ENCODE data around the gene DCLK1.

Gene DCLK1

DNA sequence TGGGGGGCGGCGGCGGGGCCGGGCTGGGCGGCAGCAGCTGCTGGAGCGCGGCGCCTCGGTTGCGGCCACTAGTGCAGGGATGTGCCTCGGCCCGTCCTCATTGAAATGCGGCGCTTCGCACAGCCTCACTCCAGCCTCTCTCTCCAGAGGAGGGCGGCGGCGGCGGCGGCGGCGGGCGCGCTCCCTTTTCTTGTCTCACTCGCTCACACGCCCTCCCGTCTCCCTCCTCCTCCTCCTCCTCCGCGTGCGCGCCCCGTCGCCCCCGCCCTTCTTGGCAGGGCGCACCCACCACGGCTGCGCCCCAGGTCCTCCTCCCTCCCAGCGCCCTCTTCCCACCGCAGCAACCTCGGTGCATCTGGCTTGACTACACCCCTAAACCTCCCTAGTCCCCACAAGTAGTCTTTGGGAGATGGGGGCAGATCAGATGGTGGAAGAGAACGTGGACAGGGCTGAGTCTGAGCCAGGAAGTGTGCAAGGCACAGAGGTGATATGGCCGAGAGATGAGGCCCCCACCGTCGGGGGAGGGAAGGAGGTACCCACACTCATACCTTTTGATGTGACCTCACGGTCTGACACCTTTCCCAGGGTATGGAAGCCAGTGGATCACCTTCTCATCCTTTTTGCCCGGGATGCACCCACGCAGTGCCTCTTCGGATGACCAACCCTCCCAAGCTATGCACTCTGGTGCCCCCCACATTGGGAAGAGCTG lies at the start of gene DCLK1:
Gene DCLK1 (minus strand): TSS at position 161 of the 709 bp plus-strand sequence.
- DNase-seq (ENCODE audit: low read depth, low spot score) = no peak

DNA sequence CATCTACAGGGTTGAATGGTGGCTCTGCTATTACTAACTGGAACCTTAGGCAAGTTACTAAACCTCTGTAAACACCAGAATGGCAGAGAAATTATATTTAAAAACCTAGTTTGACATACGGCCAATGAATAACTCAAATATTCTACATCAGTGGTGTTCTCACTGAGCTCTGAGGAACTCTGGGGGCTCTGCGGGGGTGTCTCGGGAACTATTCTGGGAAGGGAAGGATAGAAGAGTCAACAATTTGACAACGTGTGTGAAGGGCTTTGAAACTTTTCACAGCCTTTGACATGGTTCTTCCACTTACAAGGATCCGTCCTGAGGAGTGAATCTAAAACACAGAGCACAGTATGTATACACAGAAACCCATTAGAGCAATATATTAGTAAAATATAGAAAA lies 44.4 kb upstream of the DCLK1 start:
- DNase-seq (ENCODE audit: low read depth, low spot score) = no peak

DNA sequence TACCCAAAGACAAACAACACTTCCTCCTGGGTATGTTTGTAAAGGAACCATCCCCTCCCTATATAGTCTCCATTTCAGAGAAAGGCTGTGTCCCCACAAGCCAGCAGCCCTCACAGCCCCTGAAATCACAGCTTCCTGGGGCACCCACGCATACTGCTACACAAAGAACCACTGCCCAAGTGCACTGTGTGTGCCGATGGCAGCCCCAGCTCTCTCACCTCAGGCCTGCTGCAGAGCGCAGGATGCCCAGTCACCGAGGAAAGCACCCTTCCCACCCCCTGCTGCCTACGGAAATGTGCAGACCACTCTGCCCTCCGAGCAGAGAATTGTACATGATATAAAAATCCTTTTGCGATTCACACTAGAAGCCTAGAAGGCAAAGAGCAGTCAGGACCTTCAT lies 43.7 kb upstream of the DCLK1 start:
- no peak for DNase-seq (ENCODE audit: low read depth, low spot score)

DNA sequence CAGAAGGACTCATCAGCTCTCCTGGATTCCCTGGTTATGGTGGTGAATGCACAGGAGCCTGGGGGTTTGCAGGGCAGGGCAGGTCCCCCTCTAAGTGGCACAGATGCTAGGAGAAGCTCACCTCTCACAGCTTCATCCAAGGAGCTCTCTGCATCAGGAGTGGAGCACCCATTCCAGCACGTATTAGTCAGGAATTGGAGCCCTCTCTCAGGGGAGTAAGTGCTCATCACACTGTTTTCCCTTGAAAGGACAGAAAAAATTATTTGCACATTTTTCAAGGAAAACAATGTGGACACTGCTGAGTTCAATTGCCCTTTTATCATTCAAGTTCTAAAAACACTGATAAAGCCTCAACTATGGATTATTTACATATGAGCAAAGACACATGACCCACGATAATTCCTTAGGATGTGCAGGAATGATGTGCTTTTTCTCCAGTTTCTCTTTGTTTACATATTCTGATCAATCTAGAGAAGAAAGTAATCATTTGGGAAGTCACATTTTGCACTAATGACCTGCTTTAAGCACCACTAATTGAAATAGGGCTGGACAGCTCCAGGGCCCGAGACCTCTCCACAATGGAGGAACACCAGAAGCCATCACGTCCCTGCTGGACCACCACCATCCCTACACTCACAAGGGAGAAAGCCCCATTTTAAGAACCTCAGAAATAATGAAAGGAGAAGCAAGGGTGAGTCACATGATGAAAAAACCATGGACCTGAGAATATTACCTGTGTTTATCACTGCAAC lies 42.6 kb upstream of the DCLK1 start:
- no peak for DNase-seq (ENCODE audit: low read depth, low spot score)

DNA sequence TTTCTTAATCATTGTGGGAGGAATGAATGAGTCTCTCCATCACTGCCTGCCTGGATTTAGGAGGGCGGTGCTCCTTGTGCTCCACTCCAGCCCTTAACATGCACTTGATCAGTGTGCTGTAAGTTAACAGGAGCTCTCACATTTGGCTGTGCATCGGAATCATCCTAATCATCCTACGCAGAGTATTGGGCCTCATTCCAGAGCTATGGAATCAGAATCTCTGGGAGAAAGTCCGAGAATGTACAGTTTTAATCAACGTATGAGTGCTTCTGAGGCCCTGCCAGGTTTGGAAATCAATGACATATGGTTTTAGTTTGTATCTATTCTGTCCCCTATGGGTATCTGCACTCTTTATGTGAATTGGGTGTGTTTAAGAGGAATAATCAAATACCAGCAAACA lies 34.9 kb upstream of the DCLK1 start:
- no peak for DNase-seq (ENCODE audit: low read depth, low spot score)

DNA sequence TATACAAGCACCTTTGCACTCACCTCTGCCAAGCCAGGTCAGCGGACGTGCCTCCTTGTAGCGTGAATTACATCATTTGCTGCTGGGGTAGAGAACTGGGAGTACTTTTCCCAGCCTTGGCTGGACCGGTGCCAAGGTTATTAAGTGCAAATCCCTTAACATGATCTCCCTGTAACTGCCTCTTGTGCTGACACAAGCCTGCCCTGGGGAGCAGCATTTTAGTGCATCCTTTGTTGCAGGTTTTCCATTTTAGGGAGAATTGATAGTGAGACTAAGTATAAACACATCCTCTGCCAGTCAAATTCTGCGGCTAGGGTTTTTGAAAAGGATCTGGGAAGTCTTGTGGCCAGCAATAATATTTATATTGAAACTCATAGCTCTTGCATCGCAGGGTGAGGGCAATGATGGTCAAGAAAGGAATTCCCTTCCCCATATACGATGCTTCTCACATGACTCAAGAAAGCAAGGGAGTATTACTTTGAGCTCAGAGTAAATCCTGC lies 32.7 kb upstream of the DCLK1 start:
- DNase-seq (ENCODE audit: low read depth, low spot score) = no peak

DNA sequence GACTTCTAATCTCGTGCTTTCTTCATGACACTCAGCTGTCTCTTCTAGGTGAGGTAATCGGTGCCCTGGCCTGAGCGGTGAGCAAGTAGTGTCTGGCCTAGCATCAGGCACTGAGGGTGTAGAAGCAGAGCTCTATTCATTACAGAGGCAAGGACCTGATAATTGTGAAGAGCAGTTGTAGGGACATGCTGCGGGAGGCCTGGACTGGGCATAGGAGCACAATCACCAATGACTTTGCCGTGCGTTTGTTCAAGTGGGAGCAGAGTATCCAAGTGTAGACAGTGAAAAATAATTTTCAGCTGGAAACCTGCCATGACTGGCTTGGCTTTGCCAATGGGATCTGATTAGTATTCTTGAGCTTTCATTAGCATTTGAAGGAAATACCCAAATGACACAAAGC lies 32.1 kb upstream of the DCLK1 start:
- no peak for DNase-seq (ENCODE audit: low read depth, low spot score)

DNA sequence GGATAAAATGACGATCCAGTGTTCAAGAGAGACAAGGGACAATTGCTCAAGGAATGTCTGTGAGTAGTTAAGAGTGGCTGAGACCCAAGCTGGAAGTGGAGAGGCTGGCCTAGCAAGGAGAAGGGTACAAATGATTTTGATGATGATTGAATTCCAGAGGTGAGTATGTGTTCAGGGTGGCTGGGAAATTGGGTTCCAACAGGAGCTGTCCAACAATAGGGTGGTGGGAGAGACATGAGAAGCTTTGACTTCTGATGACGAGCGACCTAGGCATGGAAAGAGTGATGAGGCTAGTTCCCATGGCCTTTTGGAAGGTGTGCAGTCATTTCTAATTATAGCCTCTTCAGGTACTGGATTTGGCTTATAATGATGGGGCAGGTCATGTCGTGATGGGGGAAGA lies 29.1 kb upstream of the DCLK1 start:
- no peak for DNase-seq (ENCODE audit: low read depth, low spot score)

DNA sequence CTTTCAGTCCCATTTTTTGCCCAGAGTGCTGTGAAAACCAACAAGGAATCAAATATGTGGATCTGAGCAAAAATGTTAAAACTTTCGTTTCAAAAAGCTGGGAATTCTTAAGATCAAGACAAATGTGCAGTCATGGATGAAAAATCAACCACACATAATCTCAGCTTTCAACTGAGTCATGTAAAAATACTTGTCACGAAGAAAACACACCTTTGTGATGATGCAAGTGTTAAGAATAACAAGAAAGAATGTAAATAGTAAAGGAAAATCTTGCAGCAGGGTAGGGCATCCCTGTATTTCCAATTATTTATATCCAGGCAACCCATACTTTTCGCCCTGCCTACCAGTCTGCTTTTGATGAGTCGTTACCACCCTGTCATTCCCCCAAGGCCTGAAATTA lies 27.4 kb upstream of the DCLK1 start:
- no peak for DNase-seq (ENCODE audit: low read depth, low spot score)

DNA sequence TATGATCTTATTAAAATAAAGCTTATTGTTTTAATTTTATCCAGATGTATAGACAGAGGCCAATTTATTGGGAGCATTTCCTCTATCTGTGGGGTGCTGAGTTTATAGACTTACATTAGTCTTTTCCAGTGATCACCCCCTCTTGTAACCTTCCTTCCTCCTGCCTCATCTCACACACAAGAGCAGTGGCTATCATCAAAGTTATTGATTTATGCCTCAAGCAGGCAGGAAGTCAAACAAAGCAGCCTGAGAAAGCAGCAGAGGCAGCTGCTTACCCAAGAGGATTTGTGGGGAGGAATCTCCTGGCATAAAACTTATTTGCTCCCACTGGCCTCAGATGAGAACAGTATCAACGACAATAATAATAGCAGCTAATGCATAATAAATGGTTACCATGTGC lies 26.3 kb upstream of the DCLK1 start:
- no peak for DNase-seq (ENCODE audit: low read depth, low spot score)

DNA sequence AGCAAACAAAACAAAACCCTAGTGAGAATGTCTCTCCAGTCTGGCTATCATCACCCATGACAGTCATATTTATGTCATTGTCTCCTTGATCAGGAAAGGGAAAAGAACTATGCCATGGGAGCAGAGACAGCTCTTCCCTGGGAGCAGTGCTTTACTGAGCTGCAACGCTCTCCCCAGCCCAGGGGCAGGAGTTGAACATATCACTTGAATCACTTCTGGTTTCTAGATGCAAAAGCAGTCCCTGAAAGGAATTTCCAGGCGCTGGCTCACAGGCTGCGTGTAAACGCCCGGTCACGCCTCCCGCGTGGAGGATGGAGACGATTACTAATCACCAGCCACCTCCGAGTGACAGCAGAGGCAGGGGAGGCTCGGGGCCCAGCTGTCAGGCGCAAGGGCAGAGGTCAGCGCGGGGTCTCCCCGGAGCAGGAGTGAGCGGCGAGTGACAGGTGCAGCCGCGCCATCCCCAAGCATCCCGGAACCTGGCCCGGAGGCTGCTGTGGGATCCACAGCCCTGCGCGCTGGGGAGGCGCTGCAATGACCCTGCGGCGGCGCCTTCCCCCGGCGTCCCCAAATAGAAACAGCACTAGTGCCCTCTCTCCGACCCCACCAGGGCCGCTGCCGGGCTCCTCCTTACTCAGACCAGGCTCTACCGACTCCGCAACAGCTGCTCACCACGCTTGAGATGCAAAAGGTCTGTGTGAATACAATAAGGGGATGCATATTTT lies 23.5 kb upstream of the DCLK1 start:
- no peak for DNase-seq (ENCODE audit: low read depth, low spot score)

DNA sequence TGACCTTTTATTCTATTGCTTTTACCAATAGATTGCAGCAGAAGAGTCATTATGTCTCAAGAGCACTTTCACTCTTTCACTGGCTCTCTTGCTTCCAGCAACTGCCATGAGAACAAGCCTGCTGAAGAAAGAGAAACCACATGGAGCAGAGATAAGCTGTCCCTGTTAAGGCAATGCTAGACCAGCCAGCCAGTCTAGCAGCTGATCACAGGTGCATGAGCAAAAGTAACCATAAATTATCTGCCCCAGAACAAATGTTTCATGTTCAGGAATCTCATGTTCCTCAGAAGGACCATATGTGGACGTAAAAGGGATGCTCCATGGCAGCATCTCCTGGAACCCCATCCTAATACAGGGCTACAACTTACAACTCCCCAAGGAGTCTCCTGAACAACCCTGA lies 20.4 kb upstream of the DCLK1 start:
- DNase-seq (ENCODE audit: low read depth, low spot score) = no peak

DNA sequence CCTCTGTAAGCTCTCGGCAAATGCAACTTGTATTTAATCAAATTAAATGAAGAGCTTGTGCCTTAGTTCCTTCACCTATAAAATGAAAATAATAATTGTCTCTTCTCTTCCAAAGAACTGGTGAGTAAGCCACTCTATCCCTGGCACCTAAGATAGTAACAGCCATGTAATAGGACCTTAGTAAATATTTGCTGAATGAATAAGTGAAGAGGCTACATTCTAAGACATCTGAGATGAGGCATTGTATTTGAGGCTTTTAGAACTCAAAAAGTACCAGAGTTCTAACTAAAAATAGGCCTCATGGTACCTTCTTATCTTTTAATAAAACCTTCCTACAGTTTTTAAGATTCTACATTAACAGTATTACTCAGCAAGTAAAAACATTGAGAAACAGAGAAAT lies 17.3 kb upstream of the DCLK1 start:
- no peak for DNase-seq (ENCODE audit: low read depth, low spot score)

DNA sequence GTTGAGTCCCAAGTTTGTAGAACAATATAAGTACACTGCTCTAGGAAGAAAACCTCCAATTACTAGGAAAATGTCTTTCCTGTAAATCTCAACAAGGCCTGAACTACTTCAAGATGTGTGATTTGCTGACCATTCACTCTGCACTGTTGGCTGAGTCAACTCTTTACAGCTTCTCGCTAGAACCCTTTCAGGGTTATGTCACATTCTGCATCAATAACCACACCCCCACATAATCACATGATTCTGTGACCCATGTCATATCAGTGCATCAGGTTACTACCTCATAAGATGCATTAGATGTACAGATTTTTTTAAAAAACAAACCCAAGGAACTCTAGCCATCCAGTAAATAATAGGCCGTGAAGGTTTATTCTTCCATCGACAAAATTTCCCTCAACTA lies 16.1 kb upstream of the DCLK1 start:
- DNase-seq (ENCODE audit: low read depth, low spot score) = no peak

DNA sequence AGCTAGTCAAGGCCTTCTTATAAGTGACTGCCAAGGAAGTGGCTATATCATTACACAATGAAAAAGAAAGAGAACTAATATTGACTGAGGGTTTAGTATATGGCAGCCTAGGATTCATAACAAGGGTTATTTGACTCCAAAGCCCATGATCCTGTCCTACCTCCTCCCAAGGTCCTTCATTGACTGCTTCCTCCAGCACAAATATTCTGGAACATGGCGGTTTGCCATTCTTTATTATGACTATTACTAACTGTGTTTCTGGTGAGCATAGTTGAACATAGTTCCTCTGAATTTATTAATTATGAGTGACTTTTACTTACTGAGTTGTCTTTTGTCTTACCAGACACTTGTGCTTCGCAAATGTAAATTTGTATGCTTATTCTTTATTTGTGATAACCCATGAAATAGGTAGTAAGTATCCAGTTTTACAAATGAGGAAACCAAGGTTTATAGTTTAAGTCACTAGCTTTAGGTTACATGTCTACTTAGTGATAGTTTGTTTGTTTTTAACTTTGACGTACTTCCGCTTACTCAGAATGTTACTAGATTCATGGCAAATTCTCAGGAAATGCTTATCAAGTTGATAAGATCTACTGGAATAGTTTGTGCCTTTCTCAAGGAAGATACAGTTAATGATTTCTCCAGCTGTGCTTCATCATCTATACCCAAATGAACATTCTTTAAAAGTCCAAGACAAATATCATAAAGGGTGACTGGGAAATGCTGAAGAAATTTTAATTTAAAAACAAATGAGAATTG lies 15.5 kb upstream of the DCLK1 start:
- DNase-seq (ENCODE audit: low read depth, low spot score) = no peak

DNA sequence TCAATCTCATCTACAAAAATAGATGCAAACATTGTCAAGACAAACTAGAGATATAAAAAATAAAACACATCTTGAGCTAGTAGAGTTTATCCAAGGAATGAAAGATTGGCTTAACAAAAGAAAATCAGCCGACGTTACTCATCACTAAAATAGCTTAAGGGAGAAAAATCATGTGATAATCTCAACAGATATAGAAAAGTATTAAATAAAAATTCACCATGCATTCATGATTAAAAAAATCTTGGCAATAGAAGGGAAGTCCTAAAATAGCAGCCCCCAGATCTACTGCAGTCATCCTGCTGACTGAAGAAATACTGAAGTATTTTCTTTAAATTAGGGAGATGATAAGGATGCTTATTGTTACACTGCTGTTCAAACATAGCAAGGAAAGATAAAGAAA lies 12.6 kb upstream of the DCLK1 start:
- no peak for DNase-seq (ENCODE audit: low read depth, low spot score)

DNA sequence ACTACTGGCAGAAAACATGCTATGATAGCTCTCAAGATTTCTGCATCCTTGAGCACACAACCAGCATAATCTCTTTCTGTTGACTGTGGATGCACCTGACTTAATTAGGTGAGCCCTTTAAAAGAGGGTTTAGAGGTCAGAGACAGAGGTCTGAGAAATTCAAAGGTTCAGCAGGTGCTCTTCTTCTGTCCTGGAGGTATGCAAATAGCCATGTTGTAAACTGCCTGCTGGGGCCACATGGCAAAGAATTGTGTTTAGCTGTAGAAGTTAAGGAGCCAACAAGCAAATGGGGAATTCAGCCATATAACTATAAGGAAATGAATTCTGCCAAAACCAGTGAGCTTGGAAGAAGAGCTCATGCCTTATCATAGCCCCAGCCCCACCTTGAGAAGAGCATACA lies 11.6 kb upstream of the DCLK1 start:
- DNase-seq (ENCODE audit: low read depth, low spot score) = no peak

DNA sequence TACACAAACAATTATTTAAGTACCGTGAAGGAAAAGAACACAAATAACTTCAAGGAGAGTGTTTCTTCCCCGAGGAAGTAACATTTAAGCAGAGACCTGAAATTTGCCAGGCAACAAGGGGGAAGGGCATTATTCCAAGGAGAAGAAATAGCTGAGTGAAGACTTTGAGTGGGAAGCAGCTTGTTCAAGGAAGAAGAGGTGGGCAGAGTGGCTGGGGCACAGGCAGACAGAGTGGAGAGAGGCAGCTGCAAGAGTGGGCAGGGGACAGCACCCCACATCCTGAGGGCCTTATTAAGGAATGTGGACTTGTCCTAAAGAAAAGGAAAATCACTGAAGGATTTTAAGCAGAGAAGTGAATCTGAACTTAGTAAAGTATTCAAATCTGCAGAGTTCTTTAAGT lies 4.7 kb upstream of the DCLK1 start:
- DNase-seq (ENCODE audit: low read depth, low spot score) = no peak

DNA sequence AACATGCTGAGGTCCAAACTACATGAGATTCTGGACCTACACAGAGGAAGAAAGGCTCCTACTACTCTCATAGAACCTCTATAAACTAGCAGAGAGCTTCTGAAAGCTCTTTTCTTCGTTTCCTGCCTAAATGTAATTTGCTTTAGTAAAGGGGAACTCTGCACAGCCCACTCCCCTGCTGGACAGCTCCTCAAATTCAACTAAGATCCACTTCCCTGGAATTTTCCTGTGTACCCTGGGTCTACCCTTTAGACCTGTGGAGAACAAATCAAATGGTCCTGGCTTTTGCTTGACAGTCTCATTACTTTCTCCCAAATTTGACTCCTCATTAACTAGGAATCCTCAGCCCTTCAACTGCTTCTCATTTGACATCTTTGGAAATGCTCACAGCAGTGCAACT lies 3.5 kb upstream of the DCLK1 start:
- no peak for DNase-seq (ENCODE audit: low read depth, low spot score)

DNA sequence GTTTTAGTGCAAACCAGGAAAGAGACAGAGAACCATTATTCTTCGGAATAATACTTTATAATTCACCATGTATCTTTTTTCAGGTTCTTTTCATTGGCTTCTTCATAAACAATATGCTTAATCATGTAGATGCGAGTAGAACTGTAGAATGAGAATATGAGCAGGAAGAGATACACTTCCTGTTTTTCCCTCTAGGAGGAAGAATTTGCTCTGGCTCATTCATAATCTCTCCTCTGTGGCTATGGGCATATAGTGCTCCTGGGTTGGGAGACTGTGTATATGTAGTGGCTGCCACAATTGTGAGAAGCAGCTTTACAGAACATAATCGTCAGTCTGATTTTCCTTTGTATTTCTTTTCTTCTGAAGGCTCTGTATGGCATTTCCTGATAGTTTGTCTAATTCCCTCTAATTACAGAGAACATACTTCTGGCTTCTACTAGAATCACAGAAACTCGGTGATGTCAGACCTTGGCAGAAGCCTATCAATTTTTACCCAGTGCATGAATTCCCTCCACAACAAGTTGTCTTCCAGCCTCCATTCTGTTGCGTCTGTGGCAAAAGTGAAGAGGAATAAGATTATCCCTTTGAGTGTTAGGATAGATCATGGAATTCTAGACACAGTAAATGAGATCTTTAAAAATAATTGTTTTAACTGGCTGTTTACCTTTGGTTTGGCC lies 2.9 kb upstream of the DCLK1 start:
- no peak for DNase-seq (ENCODE audit: low read depth, low spot score)

DNA sequence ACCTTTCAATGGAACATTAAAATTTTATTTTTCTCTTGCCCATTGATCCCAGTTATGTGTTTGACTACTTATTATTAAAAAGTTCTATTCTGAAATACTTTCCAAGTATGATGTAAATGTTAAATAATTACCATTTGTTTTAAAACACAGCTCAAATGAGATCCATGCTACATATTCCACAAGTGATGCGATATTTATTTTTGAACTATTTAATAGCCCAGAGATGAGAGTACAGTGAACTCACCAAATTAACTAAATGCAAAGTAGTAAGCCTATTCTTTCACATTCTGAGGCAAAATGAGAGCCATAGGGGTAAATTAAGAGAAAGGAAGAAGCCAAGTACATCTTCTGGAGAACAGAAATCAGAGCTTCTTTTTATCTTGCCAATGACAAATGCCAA lies 1.2 kb upstream of the DCLK1 start:
- DNase-seq (ENCODE audit: low read depth, low spot score) = no peak
